ENCODE data around the gene NFE2L2.
"Not testable (repeated sequence)": the region's sequence is repeated elsewhere in the genome, so short reads cannot be mapped to it uniquely, and the experiment has no call there.

The NFE2L2 gene

GRCh38 chr2:177264693-177265587, at the start of gene NFE2L2:
Gene NFE2L2, minus strand, starts transcription at chr2:177264727. Its CDS starts 151 bp downstream, at chr2:177264576.
- in situ Hi-C loops (cut with MboI; ENCODE audit: low pct_unique_long_range_greater_than_20kb, low sequenced_read_pairs), result no loop called here

GRCh38 chr2:177314194-177314593, 49.7 kb upstream of the NFE2L2 start:
- no peak for DNase-seq
- in situ Hi-C loops (cut with MboI; ENCODE audit: low pct_unique_long_range_greater_than_20kb, low sequenced_read_pairs), result no loop called here

More at GRCh38 chr2:177264693-177265587, at the start of gene NFE2L2:
- peak; percentile 91 for DNase-seq

- in situ Hi-C loops (cut with MboI; ENCODE audit: low pct_unique_long_range_greater_than_20kb, low sequenced_read_pairs), result no loop called here
- DNase-seq, result no peak
Observed at GRCh38 chr2:177313162-177313781, 48.7 kb upstream of the NFE2L2 start.

- in situ Hi-C loops (cut with MboI; ENCODE audit: low pct_unique_long_range_greater_than_20kb, low sequenced_read_pairs), result no loop called here
- no peak for DNase-seq
Observed at GRCh38 chr2:177312562-177312961, 48.0 kb upstream of the NFE2L2 start.

GRCh38 chr2:177309672-177310309, 45.3 kb upstream of the NFE2L2 start:
- in situ Hi-C loops (cut with MboI; ENCODE audit: low pct_unique_long_range_greater_than_20kb, low sequenced_read_pairs), result not testable (repeated sequence)
- DNase-seq, result peak; percentile 15

GRCh38 chr2:177306550-177306949, 42.0 kb upstream of the NFE2L2 start:
- in situ Hi-C loops (cut with MboI; ENCODE audit: low pct_unique_long_range_greater_than_20kb, low sequenced_read_pairs), result no loop called here
- DNase-seq, result no peak

- no peak for DNase-seq
- in situ Hi-C loops (cut with MboI; ENCODE audit: low pct_unique_long_range_greater_than_20kb, low sequenced_read_pairs), result no loop called here
Observed at GRCh38 chr2:177303939-177304338, 39.4 kb upstream of the NFE2L2 start.

- DNase-seq, result no peak
- in situ Hi-C loops (cut with MboI; ENCODE audit: low pct_unique_long_range_greater_than_20kb, low sequenced_read_pairs), result no loop called here
Observed at GRCh38 chr2:177302552-177302951, 38.0 kb upstream of the NFE2L2 start.

- DNase-seq, result no peak
- in situ Hi-C loops (cut with MboI; ENCODE audit: low pct_unique_long_range_greater_than_20kb, low sequenced_read_pairs), result no loop called here
Observed at GRCh38 chr2:177298191-177298590, 33.7 kb upstream of the NFE2L2 start.

GRCh38 chr2:177296040-177296439, 31.5 kb upstream of the NFE2L2 start:
- peak; percentile 44 for DNase-seq
- in situ Hi-C loops (cut with MboI; ENCODE audit: low pct_unique_long_range_greater_than_20kb, low sequenced_read_pairs), result no loop called here

- in situ Hi-C loops (cut with MboI; ENCODE audit: low pct_unique_long_range_greater_than_20kb, low sequenced_read_pairs), result no loop called here
- no peak for DNase-seq
Observed at GRCh38 chr2:177295484-177295883, 31.0 kb upstream of the NFE2L2 start.

GRCh38 chr2:177291701-177292100, 27.2 kb upstream of the NFE2L2 start:
- in situ Hi-C loops (cut with MboI; ENCODE audit: low pct_unique_long_range_greater_than_20kb, low sequenced_read_pairs), result no loop called here

GRCh38 chr2:177289824-177290628, 25.5 kb upstream of the NFE2L2 start:
- in situ Hi-C loops (cut with MboI; ENCODE audit: low pct_unique_long_range_greater_than_20kb, low sequenced_read_pairs), result no loop called here
- peak; percentile 40 for DNase-seq

More at GRCh38 chr2:177291701-177292100, 27.2 kb upstream of the NFE2L2 start:
- DNase-seq, result no peak

GRCh38 chr2:177287814-177288213, 23.3 kb upstream of the NFE2L2 start:
- no peak for DNase-seq
- in situ Hi-C loops (cut with MboI; ENCODE audit: low pct_unique_long_range_greater_than_20kb, low sequenced_read_pairs), result no loop called here

- in situ Hi-C loops (cut with MboI; ENCODE audit: low pct_unique_long_range_greater_than_20kb, low sequenced_read_pairs), result no loop called here
- no peak for DNase-seq
Observed at GRCh38 chr2:177285892-177286715, 21.6 kb upstream of the NFE2L2 start.

GRCh38 chr2:177284531-177284930, 20.0 kb upstream of the NFE2L2 start:
- in situ Hi-C loops (cut with MboI; ENCODE audit: low pct_unique_long_range_greater_than_20kb, low sequenced_read_pairs), result no loop called here
- no peak for DNase-seq

- DNase-seq, result no peak
- in situ Hi-C loops (cut with MboI; ENCODE audit: low pct_unique_long_range_greater_than_20kb, low sequenced_read_pairs), result no loop called here
Observed at GRCh38 chr2:177283906-177284305, 19.4 kb upstream of the NFE2L2 start.

GRCh38 chr2:177282787-177283572, 18.5 kb upstream of the NFE2L2 start:
- in situ Hi-C loops (cut with MboI; ENCODE audit: low pct_unique_long_range_greater_than_20kb, low sequenced_read_pairs), result no loop called here
- peak; percentile 42 for DNase-seq
